Kasumi-1 (cell line): ENCODE data around the gene ATP6V1A.

Experiments used
- DNase-seq, 2 experiments: peaks; one replicate each; lab custom pipeline; 2025; lab: John Stamatoyannopoulos, UW

The ATP6V1A gene

DNA sequence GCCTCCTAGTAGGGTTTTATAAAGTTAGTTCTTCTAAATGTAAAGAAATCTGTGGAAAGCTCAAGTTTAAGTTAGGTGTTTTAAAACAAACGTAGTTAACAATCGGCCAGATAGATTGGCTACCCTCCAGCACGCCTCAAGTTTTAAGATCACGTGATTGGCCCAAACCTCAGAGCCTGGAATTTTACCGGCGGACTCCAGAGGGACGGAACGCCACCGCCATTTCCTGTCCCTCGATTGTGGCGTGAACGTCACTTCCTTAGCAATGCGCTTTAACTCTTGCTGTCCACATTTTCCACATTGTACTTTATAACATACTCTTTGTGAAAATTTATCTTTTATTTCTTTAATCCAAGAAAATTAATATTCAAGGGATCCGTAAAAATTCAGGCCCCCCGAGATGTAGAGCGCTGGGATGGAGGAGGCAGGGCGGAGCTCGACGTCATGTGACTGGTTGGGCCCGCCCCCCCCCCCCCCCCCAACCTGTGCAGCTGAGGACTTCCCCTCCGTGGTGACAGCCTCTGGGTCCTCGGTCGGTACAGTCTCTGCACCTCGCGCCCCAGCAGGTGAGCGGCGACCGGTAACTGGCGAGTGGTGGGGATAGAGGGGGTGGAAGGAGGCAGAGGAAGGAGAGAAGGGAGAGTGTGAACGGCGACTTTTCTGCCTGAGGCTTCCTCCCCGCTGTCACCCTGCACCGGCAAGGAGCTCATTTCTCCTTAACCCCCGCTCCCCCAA lies at the start of gene ATP6V1A:
Gene ATP6V1A, plus strand, starts transcription at position 488 of the 735 bp plus-strand sequence. CDS start 31,719 bp downstream, outside the sequence.
- peak; percentile 96 to 98 for DNase-seq

DNA sequence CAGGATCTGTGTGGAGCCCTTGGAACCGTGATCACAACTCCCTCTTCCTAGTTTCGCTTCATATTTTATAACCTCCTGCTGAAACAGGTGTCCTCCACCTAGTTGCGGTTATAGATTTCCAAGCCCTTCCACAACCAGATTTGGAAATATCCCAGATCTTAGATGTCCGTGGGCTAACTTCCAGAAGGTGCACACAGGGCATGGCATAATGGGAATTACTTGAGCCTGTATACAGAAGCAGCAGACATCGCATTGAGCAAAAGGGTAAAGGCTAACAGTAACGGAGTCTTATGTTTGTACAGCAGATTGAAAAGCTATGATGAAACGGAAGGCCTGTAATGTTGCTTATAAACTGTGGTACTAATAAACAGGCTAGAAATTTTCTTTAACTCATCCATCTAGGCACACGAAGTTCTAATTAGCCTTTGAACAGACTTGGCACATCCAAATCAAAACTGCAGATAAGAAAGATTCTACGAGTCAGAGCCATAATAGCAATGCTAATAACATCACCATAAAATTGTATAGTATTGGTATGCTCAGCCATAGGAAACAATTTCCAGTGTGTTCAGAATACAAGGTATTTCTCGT lies 49.2 kb upstream of the ATP6V1A start:
- DNase-seq = peak; percentile 18 to 68

DNA sequence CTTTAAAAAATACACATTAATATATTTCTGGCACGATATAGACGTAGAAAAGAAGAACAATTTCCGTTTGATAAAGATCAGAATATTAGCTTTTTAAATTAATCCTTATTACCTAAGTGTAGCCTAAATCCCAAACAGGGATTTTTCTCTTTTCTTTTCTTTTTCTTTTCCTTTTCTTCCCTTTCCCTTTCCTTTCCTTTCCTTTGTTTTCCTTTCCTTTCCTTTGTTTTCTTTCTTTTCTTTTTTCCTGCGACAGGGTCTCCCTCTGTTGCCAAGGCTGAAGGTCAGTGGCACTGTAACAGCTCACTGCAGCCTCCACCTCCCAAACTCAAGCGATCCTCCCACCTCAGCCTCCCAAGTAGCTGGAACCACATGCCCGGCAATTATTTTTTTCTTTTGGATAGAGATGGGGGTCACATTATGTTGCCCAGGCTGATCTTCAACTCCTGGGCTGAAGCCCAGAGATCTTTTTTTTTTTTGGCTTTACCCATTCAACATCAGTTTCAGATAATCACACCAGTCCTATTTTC lies 48.6 kb upstream of the ATP6V1A start:
- DNase-seq = no peak

DNA sequence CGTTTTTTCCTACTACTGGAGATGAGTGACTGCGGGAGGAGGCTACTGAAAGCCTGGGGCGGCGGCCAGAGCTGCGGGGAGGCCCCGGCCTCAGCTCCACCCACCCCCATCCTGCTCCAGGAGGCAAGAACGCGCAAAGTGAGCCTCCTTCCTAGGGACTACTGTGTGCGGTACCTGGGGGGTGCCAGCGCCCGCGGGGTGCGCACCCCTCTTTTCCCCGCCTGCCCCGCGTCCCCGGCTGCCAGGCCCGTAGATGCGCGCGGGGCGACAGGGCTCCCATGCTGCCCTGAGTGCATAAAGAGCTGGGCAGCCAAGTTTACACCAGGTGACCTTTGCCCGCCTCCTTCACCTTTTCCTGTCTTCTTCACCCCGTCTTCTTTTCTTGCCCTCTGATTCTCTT lies 47.9 kb upstream of the ATP6V1A start:
- DNase-seq = no peak

DNA sequence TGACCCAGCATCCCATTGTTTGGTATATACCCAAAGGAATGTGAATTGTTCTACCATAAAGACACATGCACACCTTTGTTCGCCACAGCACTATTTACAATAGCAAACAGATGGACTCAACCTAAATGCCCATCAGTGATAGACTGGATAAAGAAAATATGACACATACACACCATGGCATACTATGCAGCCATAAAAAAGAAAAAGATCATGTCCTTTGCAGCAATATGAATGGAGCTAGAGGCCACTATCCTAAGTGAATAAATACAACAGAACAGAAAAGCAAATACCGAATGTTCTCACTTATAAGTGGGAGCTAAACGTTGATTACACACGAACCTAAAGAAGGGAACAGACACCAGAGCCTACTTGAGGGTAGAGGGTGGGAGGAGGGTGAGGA lies 39.0 kb upstream of the ATP6V1A start:
- DNase-seq = no peak

DNA sequence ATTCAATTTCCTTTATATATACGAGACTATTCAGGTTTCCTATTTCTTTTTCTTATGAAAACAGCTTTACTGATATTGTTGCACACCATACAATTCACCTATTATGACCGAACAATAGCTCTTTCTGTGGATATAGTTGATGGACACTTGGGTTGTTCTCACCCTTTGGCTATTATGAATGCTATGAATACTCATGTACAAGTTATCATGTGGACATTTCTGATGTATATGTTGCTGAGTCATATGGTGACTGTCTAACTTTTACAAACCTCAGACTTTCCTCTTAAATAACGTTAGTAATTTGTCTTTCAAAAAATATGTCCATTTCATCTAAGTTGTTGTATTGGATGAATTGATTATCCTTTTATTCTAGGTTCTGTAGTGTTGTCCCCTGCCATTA lies 34.7 kb upstream of the ATP6V1A start:
- DNase-seq = no peak

DNA sequence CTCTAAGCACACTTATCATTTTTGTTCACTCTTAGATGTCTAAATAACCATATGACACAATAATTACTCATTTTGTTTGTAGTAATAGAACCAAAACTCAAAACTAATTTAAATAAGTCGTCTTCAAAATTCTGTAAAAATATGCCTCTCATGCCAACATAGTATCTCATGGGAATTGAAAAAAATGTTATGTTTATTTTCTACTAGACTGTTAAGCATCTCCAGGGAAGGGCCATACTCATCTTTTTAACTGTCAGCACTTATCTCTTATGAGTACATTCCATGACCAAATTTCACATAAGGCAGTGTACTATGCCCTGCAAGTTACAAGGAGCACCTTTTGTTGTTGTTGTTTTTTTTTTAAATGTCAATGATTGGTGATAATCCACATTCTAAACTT lies 32.1 kb upstream of the ATP6V1A start:
- DNase-seq = no peak

DNA sequence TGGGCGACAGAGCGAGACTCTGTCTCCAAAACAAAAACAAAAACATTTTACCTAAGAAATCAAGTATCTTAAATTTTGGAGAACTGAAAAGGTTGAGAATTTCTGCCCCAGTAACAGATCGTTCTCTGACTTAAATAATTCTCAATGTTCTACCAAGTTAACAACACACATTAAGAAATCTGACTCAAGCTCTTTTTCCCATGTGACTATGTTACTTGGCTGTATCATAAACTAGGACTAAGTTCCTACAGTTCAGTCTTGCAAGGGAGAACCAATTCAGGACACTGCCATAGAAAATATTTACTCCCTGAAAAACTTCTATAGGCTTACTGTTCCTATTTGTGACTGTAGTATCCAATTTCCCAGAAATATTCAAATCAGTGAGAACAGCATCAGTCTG lies 29.5 kb upstream of the ATP6V1A start:
- DNase-seq = no peak

DNA sequence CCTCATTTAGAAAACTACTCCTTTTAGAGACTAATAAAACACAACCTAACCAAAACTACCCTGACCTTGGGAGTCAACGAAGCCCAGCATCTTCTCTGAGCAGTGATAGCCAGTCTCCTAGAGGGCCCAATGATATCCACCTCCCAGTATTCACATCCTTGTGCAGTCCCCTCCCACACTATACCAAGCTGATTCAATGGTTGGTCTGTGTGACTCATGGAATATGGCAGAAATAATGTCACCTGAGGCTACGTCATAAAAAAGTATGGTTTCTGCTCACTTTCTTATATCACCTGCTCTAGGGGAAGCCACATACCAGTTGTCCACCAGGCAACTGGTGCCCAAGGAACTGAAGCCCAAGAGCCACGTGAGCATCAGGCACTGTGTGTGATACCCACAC lies 29.0 kb upstream of the ATP6V1A start:
- DNase-seq = no peak

DNA sequence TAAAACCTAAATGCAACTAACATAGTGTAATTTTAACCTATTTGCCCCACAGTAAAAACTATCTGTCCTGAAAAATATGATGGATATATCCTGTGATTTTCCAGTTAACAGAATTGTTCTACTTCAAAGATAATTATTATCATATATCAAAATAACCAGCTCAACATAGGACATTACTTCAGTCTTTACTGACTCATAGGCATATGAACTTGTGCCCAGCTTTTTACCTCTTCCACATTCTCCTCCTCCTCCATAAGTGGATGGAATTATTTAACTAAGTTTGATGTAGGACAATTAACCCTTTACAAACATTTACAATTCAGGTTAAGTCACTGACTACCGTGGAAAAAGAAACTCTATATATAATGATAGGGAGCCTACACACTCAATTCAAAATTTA lies 27.5 kb upstream of the ATP6V1A start:
- no peak for DNase-seq

DNA sequence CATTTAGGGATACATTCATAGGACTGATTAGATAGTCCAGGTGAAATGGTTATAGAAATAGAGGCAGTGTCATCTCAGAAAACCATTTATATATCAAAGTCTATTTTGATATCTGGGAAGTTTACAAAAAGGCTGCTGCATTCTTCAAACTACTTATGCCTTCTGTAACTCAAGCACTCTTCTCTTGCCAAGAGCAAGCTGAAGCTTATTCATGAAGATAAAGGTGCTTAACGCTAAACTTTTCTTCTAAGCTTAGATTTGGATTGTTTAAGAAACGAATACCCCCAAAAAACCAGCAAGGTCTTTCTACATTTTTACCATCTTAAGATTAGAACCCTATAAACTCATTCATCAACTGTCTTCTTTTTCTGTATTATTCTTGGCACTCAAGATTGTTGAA lies 27.1 kb upstream of the ATP6V1A start:
- DNase-seq = no peak

DNA sequence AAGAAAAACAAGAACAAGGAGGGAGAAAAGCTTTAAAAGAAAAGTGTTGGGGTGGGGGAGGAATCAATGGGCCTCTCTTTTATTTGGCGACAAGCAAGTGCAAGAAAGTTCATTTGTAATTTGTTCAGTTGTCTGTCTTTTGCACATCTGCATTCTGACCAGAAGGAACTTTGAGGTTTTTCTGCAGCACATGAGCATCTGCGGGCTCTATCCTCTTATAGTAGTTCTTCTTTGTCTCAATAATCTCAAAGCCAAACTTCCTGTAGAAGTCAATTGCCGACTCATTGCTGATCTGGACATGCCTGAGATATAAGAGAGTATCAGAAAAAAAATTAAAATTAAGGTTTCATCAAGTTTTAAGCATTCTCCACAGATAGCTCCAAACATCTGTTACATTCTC lies 25.2 kb upstream of the ATP6V1A start:
- peak; percentile 60 to 71 for DNase-seq

DNA sequence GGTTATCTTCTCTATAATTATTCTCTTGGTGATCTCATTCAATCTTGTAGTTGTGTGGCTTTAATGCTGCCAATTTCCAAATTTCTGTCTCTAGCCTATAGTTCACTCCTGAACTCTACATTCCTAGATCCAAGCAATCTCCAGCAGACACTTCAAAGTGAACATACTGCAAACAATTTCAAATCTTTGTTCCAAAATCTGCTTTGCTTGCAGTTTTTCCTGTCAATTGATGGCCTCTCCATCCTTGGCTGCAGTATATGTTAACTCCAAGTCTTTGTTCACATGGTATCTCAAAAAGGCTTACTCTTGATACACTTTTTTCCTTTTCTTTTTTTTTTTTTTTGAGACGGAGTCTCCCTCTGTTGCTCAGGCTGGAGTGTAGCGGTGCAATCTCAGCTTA lies 18.2 kb upstream of the ATP6V1A start:
- no peak for DNase-seq

DNA sequence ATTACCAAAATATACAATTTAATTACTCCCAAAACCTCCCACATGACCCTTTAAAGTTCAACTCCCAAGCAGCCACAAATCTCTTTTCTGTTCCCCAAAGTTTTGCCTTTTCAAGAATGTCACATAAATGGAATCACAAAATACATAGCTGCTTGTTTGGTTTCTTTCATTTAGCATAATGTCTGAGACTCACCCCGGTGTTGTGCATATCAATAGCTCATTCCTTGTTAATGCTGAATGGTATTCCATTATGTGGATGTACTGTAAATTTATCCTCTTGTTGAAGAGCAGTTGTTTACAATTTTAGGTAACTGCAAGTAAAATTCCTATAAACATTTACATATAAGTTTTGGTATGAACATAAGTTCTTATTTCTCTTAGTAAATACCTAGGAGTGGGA lies 16.3 kb upstream of the ATP6V1A start:
- no peak for DNase-seq

DNA sequence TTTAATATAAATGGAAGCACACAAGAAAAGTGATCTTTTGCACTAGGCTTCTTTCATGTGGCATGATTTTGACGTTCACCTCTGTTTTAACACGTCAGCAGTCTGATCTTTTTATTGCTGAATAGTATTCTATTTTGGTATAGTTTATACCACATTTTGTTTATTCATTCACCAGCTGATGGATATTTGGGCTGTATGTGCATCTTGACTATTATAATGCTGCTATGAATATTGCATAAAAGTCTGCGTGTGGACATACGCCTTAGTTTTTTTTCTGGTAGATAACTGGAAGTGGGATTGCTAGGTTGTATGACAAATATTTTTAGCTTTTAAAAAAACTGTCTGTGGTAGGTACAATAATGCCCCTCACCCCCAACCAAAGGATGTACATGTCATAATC lies 15.1 kb upstream of the ATP6V1A start:
- DNase-seq = no peak

DNA sequence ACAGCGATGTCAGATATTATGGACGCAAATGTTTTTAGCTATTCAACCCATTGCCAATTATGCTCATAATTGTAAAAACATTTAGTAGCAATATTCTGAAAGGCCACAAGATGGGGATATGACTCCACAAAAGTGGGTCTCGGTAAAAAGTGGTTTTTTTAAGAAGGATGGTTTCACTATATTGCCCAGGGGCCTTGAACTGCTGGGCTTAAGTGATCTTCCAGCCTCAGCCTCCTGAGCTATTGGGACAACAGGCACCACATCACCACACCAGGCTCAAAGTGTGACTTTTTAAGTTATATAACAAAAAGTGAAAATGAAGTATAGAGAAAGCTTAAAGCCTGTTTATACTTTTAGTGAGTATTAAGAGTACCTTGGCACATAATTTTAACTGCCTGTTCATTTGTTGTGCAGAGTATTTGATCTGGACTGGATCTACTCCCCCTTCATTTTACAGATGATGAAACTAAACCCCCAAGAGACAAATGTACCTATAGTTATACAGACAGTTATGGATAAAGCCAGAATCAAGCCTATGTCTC lies 10.2 kb upstream of the ATP6V1A start:
- DNase-seq = peak; percentile 84 to 96

DNA sequence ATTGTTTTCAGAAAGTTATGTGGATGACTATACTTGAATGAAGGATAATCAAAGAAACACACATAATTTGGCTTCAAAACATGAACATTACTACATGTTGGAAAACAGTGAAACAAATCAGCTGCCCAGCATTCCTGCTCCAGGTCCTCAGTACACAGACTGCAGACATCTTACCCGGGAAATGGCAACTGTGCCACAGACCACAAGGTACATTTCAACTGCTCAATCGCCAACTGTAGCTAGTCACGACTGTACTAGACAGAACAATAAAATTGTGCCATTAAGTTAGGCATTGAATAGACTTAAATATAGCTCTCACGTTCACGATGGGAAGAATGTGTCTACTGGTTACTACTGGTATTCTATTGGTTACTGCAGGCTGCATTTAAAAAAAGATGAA lies 5.7 kb upstream of the ATP6V1A start:
- no peak for DNase-seq

DNA sequence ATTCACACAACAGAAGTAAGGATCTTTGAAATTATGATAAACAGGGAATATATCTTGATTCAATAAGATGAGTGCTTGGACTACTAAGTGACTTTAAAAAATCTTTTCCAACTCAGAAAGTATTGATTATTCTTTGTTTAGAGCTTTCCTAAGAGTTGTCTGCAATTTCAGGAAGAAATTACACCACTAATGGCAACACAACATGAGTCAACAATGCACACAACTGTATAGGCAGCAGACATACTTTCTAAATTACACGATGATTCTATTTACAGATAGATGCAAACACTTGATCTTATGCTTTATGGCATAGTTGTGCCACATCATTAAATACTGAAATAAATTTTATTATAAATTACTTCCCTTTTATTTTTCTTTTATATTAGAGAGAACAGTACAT lies 5.2 kb upstream of the ATP6V1A start:
- no peak for DNase-seq

DNA sequence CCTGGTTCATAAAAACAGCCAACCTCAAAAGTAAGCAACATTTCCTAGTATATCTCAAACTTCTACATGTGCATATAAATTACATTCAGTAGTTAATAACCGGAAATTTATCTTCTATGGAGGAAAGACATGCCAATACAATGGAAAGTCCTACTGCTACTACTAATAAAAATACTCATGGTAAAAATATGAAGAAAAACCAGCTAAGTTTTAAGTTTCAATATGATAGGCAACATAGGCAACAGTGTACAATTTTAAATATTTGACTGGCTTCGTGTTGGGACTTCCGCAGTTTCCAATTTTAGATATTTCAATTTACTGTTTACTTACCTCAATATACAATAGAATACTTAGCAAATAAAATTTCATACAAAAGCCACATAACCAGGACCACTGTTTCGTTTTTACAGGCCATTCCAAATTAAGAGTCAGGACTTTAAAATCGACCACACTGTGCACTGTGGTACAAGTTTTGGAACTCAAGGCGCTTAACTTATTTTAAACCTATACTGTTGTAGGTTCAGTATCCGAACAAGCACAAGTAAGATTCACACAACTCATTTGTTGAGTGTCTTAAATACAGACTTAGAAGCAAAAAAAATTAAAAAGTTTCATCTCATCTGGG lies 3.7 kb upstream of the ATP6V1A start:
- no peak for DNase-seq

DNA sequence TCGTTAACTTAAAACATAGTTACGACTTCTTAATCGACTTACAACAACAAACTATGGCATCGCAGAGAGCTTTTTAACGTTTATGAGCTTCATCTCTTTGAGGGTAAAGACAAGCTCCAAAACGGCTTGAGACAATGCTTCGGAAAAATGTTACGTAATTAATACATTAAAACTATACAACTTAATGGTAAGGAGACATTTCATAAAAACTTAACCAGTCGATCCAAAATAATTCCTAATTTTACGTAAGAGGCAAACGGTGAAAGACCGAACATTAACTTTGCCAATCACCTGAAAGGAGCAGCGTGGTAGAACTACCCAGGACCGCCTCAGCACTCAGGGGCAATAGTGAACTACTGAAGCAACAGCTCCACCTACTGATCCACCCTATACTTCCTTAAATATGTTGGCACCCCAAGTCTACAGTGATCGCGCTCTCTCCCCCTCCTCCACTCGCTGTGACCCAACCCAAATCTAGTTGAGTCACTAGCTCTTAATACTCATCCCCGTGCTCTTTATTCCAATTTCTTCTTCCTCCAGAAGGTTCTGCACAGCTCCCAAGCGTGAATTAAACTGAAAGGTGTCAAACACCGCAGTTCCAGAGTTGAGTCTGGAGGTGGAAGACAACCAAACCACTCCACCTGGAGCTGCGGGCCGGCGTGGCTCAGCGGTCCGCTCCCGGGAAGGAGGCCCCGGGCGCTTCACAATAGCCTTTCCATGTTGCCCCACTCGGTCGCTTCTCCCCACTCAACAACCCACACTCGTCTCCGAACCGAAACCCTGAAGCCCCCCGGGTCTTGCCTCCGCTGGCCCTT lies 1.7 kb upstream of the ATP6V1A start:
- peak; percentile 99 for DNase-seq

DNA sequence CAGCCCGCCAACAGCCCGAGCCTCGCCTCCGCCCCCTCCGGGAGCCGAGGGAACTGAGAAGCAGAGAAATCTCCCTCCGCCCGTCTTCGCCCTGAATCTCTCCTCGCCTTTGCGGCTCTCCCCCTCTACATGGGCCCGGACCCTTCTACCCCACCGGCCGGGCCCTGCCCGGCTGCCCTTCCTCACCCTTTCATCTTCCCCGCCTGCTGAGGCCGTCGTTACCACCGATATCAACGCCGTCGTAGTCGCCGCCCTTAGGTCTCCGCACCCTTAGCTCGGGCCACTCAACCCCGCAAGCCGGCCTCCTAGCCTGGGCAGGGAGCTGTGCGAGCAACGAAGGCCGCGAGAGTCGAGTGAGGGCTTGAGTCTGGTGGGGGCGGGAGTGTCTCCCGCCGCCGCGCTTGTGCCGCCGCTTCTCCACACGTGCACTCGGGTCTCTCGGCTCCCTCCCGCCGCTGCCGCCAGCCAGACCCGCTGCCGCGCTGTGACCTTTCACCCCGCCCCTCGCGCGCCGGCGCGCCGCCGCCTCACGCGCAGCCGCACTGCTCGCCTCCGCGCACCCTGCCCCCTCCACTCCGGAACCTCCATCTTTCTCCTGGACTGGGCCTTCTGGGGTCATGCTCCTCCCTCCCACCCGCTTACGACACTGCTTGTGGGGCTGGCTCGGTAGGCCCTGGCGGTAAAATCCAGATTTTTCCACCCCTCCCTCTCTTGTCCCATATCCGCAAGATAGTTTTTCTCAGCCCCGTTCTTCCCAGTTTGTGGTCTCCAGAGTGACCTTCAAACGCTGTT lies 883 bp upstream of the ATP6V1A start, which contains the start of gene NAA50:
Gene NAA50, minus strand, starts transcription at position 494 of the 792 bp plus-strand sequence. Its CDS starts 300 bp downstream, at position 194.
- peak; percentile 96 to 97 for DNase-seq
